Measurements from ENCODE around the gene PLEKHA6.

GRCh38 chr1:204191456-204191855 is 168.3 kb downstream of the PLEKHA6 start:
- TF ChIP-seq CTCF (conservative IDR thresholded peaks at IDR 0.05; ENCODE audit: low read depth in 2 of 2) (no peak), REST (IDR thresholded peaks at IDR 0.05; ENCODE audit: unreplicated experiment) (no peak)

All from GM23338 (cell line).